Panc1 (cell line): Measurements from ENCODE around the gene NTRK2. TPM values are rescaled to one million over a fixed set of nuclear protein-coding genes. Genes with fewer than 3 reads are reported as not detected.

Source experiments
- ATAC-seq: fragments of 200-7000 bp; cut with Tn5 transposase; 2 replicates; pipeline ENCODE4 v1.9.1; 2020; ENCODE audit warnings: mild to moderate bottlenecking, moderate library complexity
- BruUV-seq: library from RNA; stranded (reverse); fragments of 400-500 nt; replicated peaks from 2 replicates; lab custom pipeline; 2021; lab: Mats Ljungman, UMichigan
- CTCF ChIA-PET: fragments of 300-600 bp; sonication (Branson Sonifier 250); formaldehyde crosslinking; loops from one replicate; lab custom pipeline; 2022; ENCODE audit warnings: antibody characterized with exemption; lab: Charles Lee
- POLR2A ChIA-PET: fragments of 300-600 bp; sonication (Branson Sonifier 250); formaldehyde crosslinking; loops from one replicate; lab custom pipeline; 2022; ENCODE audit warnings: antibody characterized with exemption; lab: Charles Lee
- DNase-seq: peaks from one replicate; pipeline ENCODE4 v3.0.0-alpha.2; 2010; ENCODE audit warnings: low read depth, low spot score
- H3K27ac ChIP-seq: 2 replicates; pipeline ENCODE4 v1.5.1; 2011; ENCODE audit warnings: mild to moderate bottlenecking, low read length, inconsistent platforms
- H3K27me3 ChIP-seq: fragments of 200-500 bp; sonication (Bioruptor generic); 2 replicates; pipeline ENCODE4 v1.6.0; 2014; ENCODE audit warnings: low read length, inconsistent platforms; ENCODE audit not compliant: control insufficient read depth, insufficient read depth
- H3K36me3 ChIP-seq: fragments of 200-500 bp; sonication (Bioruptor generic); 2 replicates; pipeline ENCODE4 v1.5.1; 2014; ENCODE audit warnings: inconsistent platforms, mild to moderate bottlenecking, low read length, moderate library complexity; ENCODE audit not compliant: control insufficient read depth, insufficient read depth
- H3K4me1 ChIP-seq: 2 replicates; pipeline ENCODE4 v1.5.1; 2011; ENCODE audit warnings: inconsistent platforms, mild to moderate bottlenecking, low read length, moderate library complexity; ENCODE audit not compliant: control insufficient read depth, insufficient read depth
- H3K4me3 ChIP-seq, 2 experiments: 2 replicates each; pipeline ENCODE4 v1.5.1; 2011 to 2012; ENCODE audit warnings: low read depth in 2 of 2, low read length in 2 of 2, mild to moderate bottlenecking in 2 of 2, inconsistent platforms in 1 of 2, moderate library complexity in 1 of 2
- H3K9me3 ChIP-seq: fragments of 200-500 bp; sonication (Bioruptor generic); 2 replicates; pipeline ENCODE4 v1.5.1; 2014; ENCODE audit warnings: low read depth, mild to moderate bottlenecking, inconsistent platforms, low read length, moderate library complexity; ENCODE audit not compliant: control insufficient read depth, insufficient read depth
- CTCF ChIP-seq: fragments of 450-650 bp; IDR thresholded peaks from 2 replicates; pipeline ENCODE4 v1.5.1; 2017; ENCODE audit warnings: mild to moderate bottlenecking
- POLR2AphosphoS5 ChIP-seq: IDR thresholded peaks from 2 replicates; pipeline ENCODE4 v1.6.1; 2012; ENCODE audit warnings: mild to moderate bottlenecking, low read depth, low read length, moderate library complexity
- REST ChIP-seq, 2 experiments: IDR thresholded peaks; 2 replicates each; pipeline ENCODE4 v1.6.1; 2011 to 2012; ENCODE audit warnings: low read depth in 2 of 2, control low read depth in 1 of 2, low read length in 1 of 2, mild to moderate bottlenecking in 1 of 2, moderate library complexity in 1 of 2; ENCODE audit not compliant: insufficient read depth in 1 of 2
- SIN3A ChIP-seq: IDR thresholded peaks from 2 replicates; pipeline ENCODE4 v1.6.1; 2012; ENCODE audit warnings: low read depth, mild to moderate bottlenecking, low read length, moderate library complexity, borderline replicate concordance; ENCODE audit not compliant: insufficient read depth
- TCF7L2 ChIP-seq: IDR thresholded peaks from 2 replicates; pipeline ENCODE4 v1.6.1; 2011; ENCODE audit warnings: mild to moderate bottlenecking, low read depth, low read length, inconsistent platforms
- in situ Hi-C: cut with HindIII; loops from 2 replicates; pipeline ENCODE4 v1.10.0; 2016; ENCODE audit warnings: low sequenced_read_pairs, low pct_unique_long_range_greater_than_20kb
- intact Hi-C: fragments of 100-400 bp; cut with micrococcal nuclease; formaldehyde crosslinking; loops from one replicate; pipeline ENCODE4 v1.10.0; 2022; ENCODE audit not compliant: unreplicated experiment
- total RNA-seq: library from RNA; stranded (reverse); gene quantifications from one replicate; pipeline ENCODE4 v1.2.1, GENCODE V29; 2021; ENCODE audit not compliant: unreplicated experiment

The NTRK2 gene
- total RNA-seq, 1 experiment from 2014 or later = 0.23 TPM

- no TSS peak for BruUV-seq
These were observed 323.6 kb downstream of the NTRK2 start for GRCh38 chr9:84993105-84993504.

GRCh38 chr9:84996029-84996428 is 326.5 kb downstream of the NTRK2 start:
- TF ChIP-seq REST (IDR thresholded peaks at IDR 0.05; ENCODE audit: insufficient read depth in 1 of 2, low read depth in 2 of 2, low read length in 1 of 2) (no peak), TCF7L2 (no peak), POLR2AphosphoS5 (no peak), CTCF (no peak), SIN3A (no peak)
- no peak for ATAC-seq
- no peak for DNase-seq
- Histone ChIP-seq H3K4me1 (no peaks in the 10 kb centered on the region), H3K27me3 (no peaks in the 10 kb centered on the region), H3K4me3 (no peak overlapping the region), H3K27ac (no peak overlapping the region), H3K36me3 (no peaks in the 10 kb centered on the region), H3K9me3 (no peaks in the 10 kb centered on the region)
- intact Hi-C loops (no loop called here), in situ Hi-C loops (no loop called here)
- ChIA-PET POLR2A (no interaction called here), CTCF (no interaction called here)
- BruUV-seq = no TSS peak

More at GRCh38 chr9:84993105-84993504, 323.6 kb downstream of the NTRK2 start:
- intact Hi-C loops (no loop called here), in situ Hi-C loops (no loop called here)
- DNase-seq (no peak), ATAC-seq (no peak)
- ChIA-PET POLR2A (no interaction called here), CTCF (no interaction called here)
- TF ChIP-seq TCF7L2 (no peak), CTCF (no peak), SIN3A (no peak)
- Histone ChIP-seq H3K9me3 (no peaks in the 10 kb centered on the region), H3K36me3 (no peaks in the 10 kb centered on the region), H3K27ac (no peak overlapping the region), H3K27me3 (no peaks in the 10 kb centered on the region), H3K4me1 (no peaks in the 10 kb centered on the region), H3K4me3 (no peak overlapping the region)
